ENCODE data around the gene TMEM205. TPM values are rescaled to one million over a fixed set of nuclear protein-coding genes. Genes with fewer than 3 reads are reported as not detected.

The TMEM205 gene
- total and polyA plus RNA-seq, 2 experiments from 2014 or later: 84.6 to 152 TPM

DNA sequence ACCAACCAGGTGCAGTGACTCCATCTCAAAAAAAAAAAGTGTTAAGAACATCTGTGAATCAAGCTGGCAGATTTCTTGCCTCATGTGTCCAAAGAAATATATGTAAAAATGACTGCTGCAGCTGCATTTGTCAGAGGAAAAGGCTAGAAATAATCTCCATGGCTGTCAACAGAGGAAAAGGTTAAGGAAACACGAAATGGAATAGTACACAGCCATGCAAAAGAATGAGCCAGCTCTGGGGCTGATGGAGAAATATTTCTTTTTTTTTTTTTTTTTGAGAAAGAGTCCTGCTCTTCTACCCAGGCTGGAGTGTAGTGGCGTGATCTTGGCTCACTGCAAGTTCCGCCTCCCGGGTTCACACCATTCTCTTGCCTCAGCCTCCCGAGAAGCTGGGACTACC lies 13.2 kb downstream of the TMEM205 start:
- WGBS, 2 experiments (ENCODE audit: low coverage in 1 of 2, low lambda C conversion rate in 2 of 2, missing lambda C conversion rate in 2 of 2): 91 to 95% methylated on average over 5 of the region's 5 CpGs
- H3K79me2 ChIP-seq (ENCODE audit: insufficient read depth): no peaks in the 10 kb centered on the region
- no peaks in the 10 kb centered on the region for H3K9me2 ChIP-seq (ENCODE audit: insufficient read depth)
- TF ChIP-seq EZH2 (IDR thresholded peaks at IDR 0.05; ENCODE audit: insufficient read depth, poor library complexity, severe bottlenecking) (no peak), EZH2phosphoT487 (IDR thresholded peaks at IDR 0.05; ENCODE audit: insufficient read depth, low read depth) (no peak)
- no peaks in the 10 kb centered on the region for H3K36me3 ChIP-seq (ENCODE audit: low read depth)
- DNase-seq: no peak
- H3K9ac ChIP-seq: no peak overlapping the region
- in situ Hi-C loops (cut with MboI): no loop called here
- H3K4me3 ChIP-seq: no peak overlapping the region
- no peaks in the 10 kb centered on the region for H4K20me1 ChIP-seq (ENCODE audit: insufficient read depth)
- H3K27ac ChIP-seq: no peak overlapping the region
- no peaks in the 10 kb centered on the region for H3K9me3 ChIP-seq (ENCODE audit: low read depth)
- H3K4me1 ChIP-seq (ENCODE audit: insufficient read depth): no peaks in the 10 kb centered on the region
- no peak overlapping the region for H3K4me2 ChIP-seq (ENCODE audit: unreplicated experiment)
- no peaks in the 10 kb centered on the region for H3K27me3 ChIP-seq (replicated peaks; ENCODE audit: insufficient read depth)
- no peaks in the 10 kb centered on the region for H3F3A ChIP-seq (ENCODE audit: insufficient read depth)
- H2AFZ ChIP-seq: no peak overlapping the region

DNA sequence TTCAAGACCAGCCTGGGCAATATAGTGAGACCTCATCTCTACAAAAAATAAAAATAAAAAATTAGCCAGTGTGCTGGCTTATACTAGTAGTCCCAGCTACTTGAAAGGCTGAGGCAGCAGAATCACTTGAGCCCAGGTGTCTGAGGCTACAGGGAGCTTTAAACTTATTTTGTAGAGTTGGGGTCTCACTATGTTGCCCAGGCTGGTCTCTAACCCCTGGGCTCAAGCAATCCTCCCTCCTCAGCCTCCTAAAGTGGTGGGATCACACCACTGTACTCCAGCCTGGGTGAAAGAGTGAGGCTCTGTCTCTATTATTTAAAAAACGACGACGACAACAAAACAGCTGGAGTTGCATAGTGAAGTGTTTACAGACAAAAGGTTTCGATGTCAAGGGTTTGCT lies 14.6 kb downstream of the TMEM205 start:
- Histone ChIP-seq H3K4me3 (no peak overlapping the region), H2AFZ (no peak overlapping the region), H3K4me2 (ENCODE audit: unreplicated experiment) (no peak overlapping the region), H4K20me1 (ENCODE audit: insufficient read depth) (no peaks in the 10 kb centered on the region), H3K9ac (no peak overlapping the region), H3K79me2 (ENCODE audit: insufficient read depth) (no peaks in the 10 kb centered on the region), H3K9me3 (ENCODE audit: low read depth) (no peaks in the 10 kb centered on the region), H3K4me1 (ENCODE audit: insufficient read depth) (no peaks in the 10 kb centered on the region), H3K9me2 (ENCODE audit: insufficient read depth) (no peaks in the 10 kb centered on the region), H3K27me3 (replicated peaks; ENCODE audit: insufficient read depth) (no peaks in the 10 kb centered on the region), H3F3A (ENCODE audit: insufficient read depth) (no peaks in the 10 kb centered on the region), H3K27ac (no peak overlapping the region), H3K36me3 (ENCODE audit: low read depth) (no peaks in the 10 kb centered on the region)
- in situ Hi-C loops (cut with MboI): no loop called here
- 69 to 75% methylated on average over 4 of the region's 4 CpGs for WGBS, 2 experiments (ENCODE audit: low coverage in 1 of 2, low lambda C conversion rate in 2 of 2, missing lambda C conversion rate in 2 of 2)
- TF ChIP-seq EZH2phosphoT487 (IDR thresholded peaks at IDR 0.05; ENCODE audit: insufficient read depth, low read depth) (no peak), EZH2 (IDR thresholded peaks at IDR 0.05; ENCODE audit: insufficient read depth, poor library complexity, severe bottlenecking) (no peak)
- no peak for DNase-seq

DNA sequence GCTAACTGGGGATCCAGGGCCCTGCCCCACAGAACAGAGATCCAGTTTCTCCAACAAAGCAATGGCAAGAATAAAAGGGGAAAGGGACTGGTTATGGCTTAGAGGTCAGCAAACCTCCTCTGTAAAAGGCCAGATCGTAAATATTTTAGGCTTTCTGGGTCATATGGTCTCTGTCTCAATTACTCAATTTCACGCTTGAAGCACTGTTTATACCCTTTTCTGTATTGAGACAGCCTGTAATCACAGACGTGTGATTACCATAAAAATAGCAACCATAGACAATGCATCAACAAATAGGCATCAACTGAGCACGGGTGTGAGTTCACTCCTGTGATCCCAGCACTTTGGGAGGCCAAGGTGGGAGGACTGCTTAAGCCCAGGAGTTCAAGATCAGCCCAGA lies 15.9 kb downstream of the TMEM205 start:
- TF ChIP-seq EZH2 (IDR thresholded peaks at IDR 0.05; ENCODE audit: insufficient read depth, poor library complexity, severe bottlenecking): no peak
- TF ChIP-seq EZH2phosphoT487 (IDR thresholded peaks at IDR 0.05; ENCODE audit: insufficient read depth, low read depth): no peak
- no peaks in the 10 kb centered on the region for H3K9me3 ChIP-seq (ENCODE audit: low read depth)
- H2AFZ ChIP-seq: no peak overlapping the region
- H3K9me2 ChIP-seq (ENCODE audit: insufficient read depth): no peaks in the 10 kb centered on the region
- no peak overlapping the region for H3K9ac ChIP-seq
- no peaks in the 10 kb centered on the region for H3K4me1 ChIP-seq (ENCODE audit: insufficient read depth)
- H3K27me3 ChIP-seq (replicated peaks; ENCODE audit: insufficient read depth): no peaks in the 10 kb centered on the region
- H3K79me2 ChIP-seq (ENCODE audit: insufficient read depth): no peaks in the 10 kb centered on the region
- no peak overlapping the region for H3K4me3 ChIP-seq
- in situ Hi-C loops (cut with MboI): no loop called here
- WGBS, 2 experiments (ENCODE audit: low coverage in 1 of 2, low lambda C conversion rate in 2 of 2, missing lambda C conversion rate in 2 of 2): 84 to 89% methylated on average over 4 of the region's 4 CpGs
- no peak overlapping the region for H3K27ac ChIP-seq
- DNase-seq: no peak
- H4K20me1 ChIP-seq (ENCODE audit: insufficient read depth): no peaks in the 10 kb centered on the region
- no peaks in the 10 kb centered on the region for H3F3A ChIP-seq (ENCODE audit: insufficient read depth)
- no peaks in the 10 kb centered on the region for H3K36me3 ChIP-seq (ENCODE audit: low read depth)
- no peak overlapping the region for H3K4me2 ChIP-seq (ENCODE audit: unreplicated experiment)

DNA sequence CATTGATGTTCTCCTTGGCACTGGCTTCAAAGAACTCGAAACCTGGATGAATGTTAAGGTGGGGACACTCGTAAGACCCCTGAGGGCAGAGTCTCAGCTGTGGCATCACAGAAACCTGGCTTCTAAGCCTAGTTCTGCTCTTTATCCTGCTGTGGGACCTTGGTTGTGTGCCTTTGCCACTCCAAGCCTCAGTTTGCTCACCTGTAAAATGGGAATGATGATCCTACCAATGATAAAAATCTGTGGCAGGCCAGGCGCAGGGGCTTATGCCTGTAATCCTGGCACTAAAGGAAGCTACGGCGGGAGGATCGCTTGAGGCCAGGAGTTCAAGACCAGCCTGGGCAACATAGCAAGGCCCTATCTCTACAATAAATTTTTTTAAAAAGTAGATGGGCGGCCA lies 20.5 kb downstream of the TMEM205 start:
- Histone ChIP-seq H3K9me2 (ENCODE audit: insufficient read depth) (no peaks in the 10 kb centered on the region), H2AFZ (no peak overlapping the region), H3K4me2 (ENCODE audit: unreplicated experiment) (no peak overlapping the region), H3K9me3 (ENCODE audit: low read depth) (no peaks in the 10 kb centered on the region), H3K9ac (no peak overlapping the region), H3K4me1 (ENCODE audit: insufficient read depth) (peaks cover 16% of the 10 kb centered on the region), H3K36me3 (ENCODE audit: low read depth) (no peaks in the 10 kb centered on the region), H3K27ac (no peak overlapping the region), H3K79me2 (ENCODE audit: insufficient read depth) (no peaks in the 10 kb centered on the region), H4K20me1 (ENCODE audit: insufficient read depth) (no peaks in the 10 kb centered on the region), H3K27me3 (replicated peaks; ENCODE audit: insufficient read depth) (no peaks in the 10 kb centered on the region), H3K4me3 (no peak overlapping the region), H3F3A (ENCODE audit: insufficient read depth) (peaks cover 9% of the 10 kb centered on the region)
- TF ChIP-seq EZH2phosphoT487 (IDR thresholded peaks at IDR 0.05; ENCODE audit: insufficient read depth, low read depth) (no peak), EZH2 (IDR thresholded peaks at IDR 0.05; ENCODE audit: insufficient read depth, poor library complexity, severe bottlenecking) (no peak)
- 91 to 96% methylated on average over 7 of the region's 7 CpGs for WGBS, 2 experiments (ENCODE audit: low coverage in 1 of 2, low lambda C conversion rate in 2 of 2, missing lambda C conversion rate in 2 of 2)
- no peak for DNase-seq
- in situ Hi-C loops (cut with MboI): no loop called here
